Smooth muscle cell (in vitro differentiated cells): Measurements from ENCODE around the gene LRRC32. TPM values are rescaled to one million over a fixed set of nuclear protein-coding genes. Genes with fewer than 3 reads are reported as not detected.
"Not testable (repeated sequence)": the region's sequence is repeated elsewhere in the genome, so short reads cannot be mapped to it uniquely, and the experiment has no call there.

ENCODE experiments used
- DNase-seq: peaks from one replicate; lab custom pipeline; 2025; ENCODE audit not compliant: unreplicated experiment; lab: John Stamatoyannopoulos, UW
- H2AFZ ChIP-seq: fragments of 200-600 bp; sonication (generic); 2 replicates; pipeline ENCODE4 v1.6.0; 2016; ENCODE audit warnings: antibody characterized with exemption, low read depth, mild to moderate bottlenecking
- H3F3A ChIP-seq: fragments of 200-600 bp; sonication (generic); 2 replicates; pipeline ENCODE4 v1.6.0; 2017; ENCODE audit warnings: antibody characterized with exemption, low read depth
- H3K27ac ChIP-seq: fragments of 200-600 bp; sonication (generic); 2 replicates; pipeline ENCODE4 v1.5.1; 2016; ENCODE audit warnings: low read depth, mild to moderate bottlenecking
- H3K27me3 ChIP-seq: fragments of 200-600 bp; sonication (generic); 2 replicates; pipeline ENCODE4 v1.6.1; 2016; ENCODE audit warnings: low read depth, mild to moderate bottlenecking
- H3K36me3 ChIP-seq: fragments of 200-600 bp; sonication (generic); 2 replicates; pipeline ENCODE4 v1.5.1; 2016; ENCODE audit warnings: low read depth
- H3K4me1 ChIP-seq: fragments of 200-600 bp; sonication (generic); 2 replicates; pipeline ENCODE4 v1.5.1; 2016; ENCODE audit warnings: low read depth
- H3K4me2 ChIP-seq: fragments of 200-600 bp; sonication (generic); 2 replicates; pipeline ENCODE4 v1.6.0; 2016; ENCODE audit warnings: mild to moderate bottlenecking
- H3K4me3 ChIP-seq: fragments of 200-600 bp; sonication (generic); 2 replicates; pipeline ENCODE4 v1.5.1; 2016; ENCODE audit warnings: mild to moderate bottlenecking
- H3K79me2 ChIP-seq: fragments of 200-600 bp; sonication (generic); 2 replicates; pipeline ENCODE4 v1.6.0; 2016; ENCODE audit warnings: low read depth, mild to moderate bottlenecking
- H3K9ac ChIP-seq: fragments of 200-600 bp; sonication (generic); 2 replicates; pipeline ENCODE4 v1.6.0; 2016; ENCODE audit warnings: low read depth
- H3K9me3 ChIP-seq: fragments of 200-600 bp; sonication (generic); replicated peaks from 2 replicates; pipeline ENCODE4 v1.5.1; 2016; ENCODE audit warnings: low read depth
- H4K20me1 ChIP-seq: fragments of 200-600 bp; sonication (generic); 2 replicates; pipeline ENCODE4 v1.6.0; 2016; ENCODE audit warnings: low read depth
- WGBS: methylation state at CpG from one replicate; pipeline ENCODE4 v1.1.7; 2016; ENCODE audit warnings: low lambda C conversion rate; 5-methylcytosine and 5-hydroxymethylcytosine counted together
- polyA plus RNA-seq: library from polyadenylated mRNA; unstranded; fragments of >200 nt; fragmentation: Nextera tagmentation; extraction: Ambion mirVana; gene quantifications from 2 replicates; pipeline ENCODE4 v1.2.1, GENCODE V29; 2016
- total RNA-seq: library from RNA; depleted of rRNA; stranded (reverse); fragments of >200 nt; gene quantifications from 2 replicates; pipeline ENCODE4 v1.2.3, GENCODE V29; 2014
- TF ChIP-seq, protein P1 (sequence below): fragments of 200-600 bp; sonication (generic); IDR thresholded peaks from 2 replicates; pipeline ENCODE4 v1.5.1; 2017; ENCODE audit warnings: borderline replicate concordance, mild to moderate bottlenecking, antibody characterized with exemption; ENCODE audit not compliant: insufficient read depth, poor library complexity, severe bottlenecking

The LRRC32 gene
- total and polyA plus RNA-seq, 2 experiments from 2014 or later, result 171 to 444 TPM

DNA sequence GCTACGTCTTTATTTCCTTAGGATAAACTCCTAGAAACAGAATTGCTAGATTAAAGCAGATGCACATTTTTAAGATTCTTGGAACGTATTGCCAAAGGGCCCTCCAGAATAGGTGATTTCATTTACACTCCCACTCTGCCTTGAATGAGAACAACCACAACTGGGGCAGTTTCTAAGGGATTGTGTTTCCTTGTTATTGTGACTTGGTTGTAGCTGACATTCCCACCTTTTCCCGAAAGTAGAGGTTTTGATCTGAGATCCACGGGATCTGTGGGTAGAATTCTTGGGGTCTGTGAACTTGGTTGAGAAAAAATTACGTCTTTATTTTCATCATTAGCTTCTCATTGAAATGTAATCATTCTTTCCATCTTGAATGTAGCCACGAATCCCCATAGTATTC, 21.5 kb downstream of the LRRC32 start:
- WGBS, result 76% methylated on average over 6 of the region's 6 CpGs
- no peak overlapping the region for H3K9ac ChIP-seq

DNA sequence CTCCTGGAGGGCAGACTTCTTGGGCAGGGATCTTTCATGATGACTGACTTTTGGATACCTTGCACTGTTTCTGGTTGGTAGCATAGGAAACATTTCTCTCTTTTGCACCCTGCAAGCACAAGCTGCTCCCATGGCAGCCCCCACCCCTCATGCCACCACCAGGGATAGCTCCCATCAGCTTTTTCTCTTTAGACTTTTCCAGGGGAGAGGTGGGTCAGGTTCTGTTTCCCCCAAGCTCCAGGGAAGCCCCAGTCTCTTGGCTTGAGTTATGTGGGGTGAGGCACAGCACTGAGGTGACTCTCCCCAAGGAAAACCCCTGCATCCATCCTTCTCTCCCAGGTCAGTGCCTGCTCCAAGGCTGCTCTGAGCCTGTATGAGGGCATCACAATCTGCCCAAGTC, 22.5 kb downstream of the LRRC32 start:
- TF ChIP-seq, protein P1, sequence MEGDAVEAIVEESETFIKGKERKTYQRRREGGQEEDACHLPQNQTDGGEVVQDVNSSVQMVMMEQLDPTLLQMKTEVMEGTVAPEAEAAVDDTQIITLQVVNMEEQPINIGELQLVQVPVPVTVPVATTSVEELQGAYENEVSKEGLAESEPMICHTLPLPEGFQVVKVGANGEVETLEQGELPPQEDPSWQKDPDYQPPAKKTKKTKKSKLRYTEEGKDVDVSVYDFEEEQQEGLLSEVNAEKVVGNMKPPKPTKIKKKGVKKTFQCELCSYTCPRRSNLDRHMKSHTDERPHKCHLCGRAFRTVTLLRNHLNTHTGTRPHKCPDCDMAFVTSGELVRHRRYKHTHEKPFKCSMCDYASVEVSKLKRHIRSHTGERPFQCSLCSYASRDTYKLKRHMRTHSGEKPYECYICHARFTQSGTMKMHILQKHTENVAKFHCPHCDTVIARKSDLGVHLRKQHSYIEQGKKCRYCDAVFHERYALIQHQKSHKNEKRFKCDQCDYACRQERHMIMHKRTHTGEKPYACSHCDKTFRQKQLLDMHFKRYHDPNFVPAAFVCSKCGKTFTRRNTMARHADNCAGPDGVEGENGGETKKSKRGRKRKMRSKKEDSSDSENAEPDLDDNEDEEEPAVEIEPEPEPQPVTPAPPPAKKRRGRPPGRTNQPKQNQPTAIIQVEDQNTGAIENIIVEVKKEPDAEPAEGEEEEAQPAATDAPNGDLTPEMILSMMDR, result no peak
- Histone ChIP-seq H3K9ac (no peak overlapping the region), H3K4me1 (no peaks in the 10 kb centered on the region), H3K9me3 (no peaks in the 10 kb centered on the region), H3K27me3 (no peaks in the 10 kb centered on the region), H3K36me3 (no peaks in the 10 kb centered on the region), H3K4me2 (no peak overlapping the region), H3K27ac (no peak overlapping the region), H3K4me3 (no peak overlapping the region), H2AFZ (no peak overlapping the region), H3F3A (no peaks in the 10 kb centered on the region), H3K79me2 (no peaks in the 10 kb centered on the region), H4K20me1 (no peaks in the 10 kb centered on the region)
- DNase-seq, result no peak

More for the DNA sequence above, 21.5 kb downstream of the LRRC32 start:
- Histone ChIP-seq H3K27ac (no peak overlapping the region), H4K20me1 (no peaks in the 10 kb centered on the region), H3K4me3 (no peak overlapping the region), H3K36me3 (no peaks in the 10 kb centered on the region), H3F3A (no peaks in the 10 kb centered on the region), H3K27me3 (no peaks in the 10 kb centered on the region), H3K4me1 (no peaks in the 10 kb centered on the region), H3K9me3 (no peaks in the 10 kb centered on the region), H3K4me2 (no peak overlapping the region), H2AFZ (no peak overlapping the region), H3K79me2 (no peaks in the 10 kb centered on the region)
- TF ChIP-seq, protein P1, result no peak
- no peak for DNase-seq

DNA sequence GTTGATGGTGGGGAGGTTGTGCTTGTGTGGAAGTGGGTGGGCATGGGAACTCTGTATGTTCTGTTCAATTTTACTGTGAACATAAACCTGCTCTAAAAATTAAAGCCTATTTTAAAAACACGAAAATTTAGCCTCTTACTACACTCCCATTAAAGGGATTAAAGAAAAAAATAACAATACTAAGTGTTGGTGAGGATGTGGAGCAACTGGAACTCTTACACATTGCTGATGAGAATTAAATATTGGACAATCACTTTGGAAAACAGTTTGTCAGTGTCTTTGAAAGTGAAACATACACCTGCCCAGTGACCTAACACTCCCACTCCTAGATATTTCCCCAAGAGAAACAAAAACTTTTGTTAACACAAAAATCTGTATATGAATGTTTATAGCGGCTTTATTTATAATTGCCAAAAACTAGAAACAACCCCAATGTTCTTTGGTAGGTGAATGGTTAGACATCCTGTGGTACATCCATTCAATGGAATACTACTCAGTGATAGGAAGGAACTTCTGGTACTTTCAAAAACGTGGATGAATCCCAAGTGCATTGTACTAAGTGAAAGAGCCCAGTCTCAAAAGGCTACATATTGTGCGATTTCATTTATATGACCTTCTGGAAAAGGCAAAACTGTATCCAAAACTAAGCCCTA, 23.5 kb downstream of the LRRC32 start:
- TF ChIP-seq, protein P1, result no peak
- 83% methylated on average over 4 of the region's 4 CpGs for WGBS
- no peaks in the 10 kb centered on the region for H3K27me3 ChIP-seq
- no peak for DNase-seq
- no peaks in the 10 kb centered on the region for H3K36me3 ChIP-seq
- no peaks in the 10 kb centered on the region for H4K20me1 ChIP-seq
- H3F3A ChIP-seq, result no peaks in the 10 kb centered on the region
- no peaks in the 10 kb centered on the region for H3K9me3 ChIP-seq
- H3K4me2 ChIP-seq, result no peak overlapping the region
- H3K79me2 ChIP-seq, result no peaks in the 10 kb centered on the region
- H3K9ac ChIP-seq, result no peak overlapping the region
- H3K27ac ChIP-seq, result no peak overlapping the region
- no peak overlapping the region for H2AFZ ChIP-seq
- H3K4me1 ChIP-seq, result no peaks in the 10 kb centered on the region
- H3K4me3 ChIP-seq, result no peak overlapping the region

DNA sequence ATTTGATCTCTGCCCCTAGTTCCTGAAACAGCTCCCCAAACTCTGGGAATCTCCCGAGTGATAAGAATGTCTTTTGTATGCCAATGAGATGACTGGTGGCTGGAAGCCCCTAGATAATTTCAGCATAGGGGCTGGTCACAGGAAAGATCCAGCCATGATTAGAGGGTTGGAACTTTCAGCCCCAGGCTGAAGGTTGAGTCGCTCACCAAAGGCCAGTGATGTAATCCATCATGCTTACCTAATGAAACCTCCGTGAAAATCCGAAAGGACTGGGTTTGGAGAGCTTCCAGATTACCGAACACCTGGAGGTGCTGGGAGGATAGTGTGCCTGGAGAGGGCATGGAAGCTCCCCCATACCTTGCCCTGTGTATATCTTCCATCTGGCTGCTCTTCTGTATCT, 26.0 kb downstream of the LRRC32 start:
- Histone ChIP-seq H3K27me3 (no peaks in the 10 kb centered on the region), H2AFZ (no peak overlapping the region), H3K4me1 (peaks cover 8% of the 10 kb centered on the region), H3F3A (no peaks in the 10 kb centered on the region), H4K20me1 (no peaks in the 10 kb centered on the region), H3K4me2 (no peak overlapping the region), H3K27ac (no peak overlapping the region), H3K36me3 (no peaks in the 10 kb centered on the region), H3K9me3 (no peaks in the 10 kb centered on the region), H3K79me2 (no peaks in the 10 kb centered on the region), H3K9ac (no peak overlapping the region), H3K4me3 (no peak overlapping the region)
- no peak for DNase-seq
- WGBS, result 44% methylated on average over 5 of the region's 5 CpGs
- TF ChIP-seq, protein P1, result no peak

DNA sequence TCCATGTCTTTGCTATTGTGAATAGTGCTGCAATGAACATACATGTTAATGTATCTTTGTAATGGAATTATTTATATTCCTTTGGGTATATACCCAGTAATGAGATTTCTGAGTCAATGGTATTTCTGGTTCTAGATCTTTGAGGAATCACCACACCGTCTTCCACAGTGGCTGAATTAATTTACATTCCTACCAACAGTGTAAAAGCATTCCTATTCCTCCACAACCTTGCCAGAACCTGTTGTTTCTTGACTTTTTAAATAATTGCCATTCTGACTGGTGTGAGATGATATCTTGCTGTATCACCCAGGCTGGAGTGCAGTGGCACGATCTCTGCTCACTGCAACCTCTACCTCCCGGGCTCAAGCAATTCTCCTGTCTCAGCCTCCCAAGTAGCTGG, 26.8 kb downstream of the LRRC32 start:
- WGBS, result 89% methylated on average over 3 of the region's 3 CpGs
- H3K4me2 ChIP-seq, H3K79me2 ChIP-seq: not testable (repeated sequence)

More for the DNA sequence above, 26.8 kb downstream of the LRRC32 start:
- H3K36me3 ChIP-seq, H3K9ac ChIP-seq, H3F3A ChIP-seq, DNase-seq, H3K4me3 ChIP-seq, H3K27me3 ChIP-seq, H3K27ac ChIP-seq, H3K4me1 ChIP-seq, H2AFZ ChIP-seq, H3K9me3 ChIP-seq, H4K20me1 ChIP-seq: not testable (repeated sequence)
